ENCODE data around the gene COL18A1. TPM values are rescaled to one million over a fixed set of nuclear protein-coding genes. Genes with fewer than 3 reads are reported as not detected.

Gene COL18A1
- total and polyA plus RNA-seq, 4 donors: 97.3 to 963 (median 295) TPM

- H3K27ac ChIP-seq (ENCODE audit: low read depth in 1 of 2, low read length in 2 of 2): no peak overlapping the region
- no peaks in the 10 kb centered on the region for H3K4me1 ChIP-seq (ENCODE audit: control insufficient read depth in 1 of 2, insufficient read depth in 2 of 2, low read length in 2 of 2)
- intact Hi-C loops (cut with DNase I): no loop called here
- H3K9me3 ChIP-seq (ENCODE audit: control insufficient read depth, low read length): no peaks in the 10 kb centered on the region
- ATAC-seq (ENCODE audit: low FRiP score) (no peak), DNase-seq (no peak)
- 85 to 90% methylated on average over 5 of the region's 5 CpGs for WGBS, 2 donors
- H3K27me3 ChIP-seq (ENCODE audit: control insufficient read depth in 1 of 2, insufficient read depth in 2 of 2, low read length in 1 of 2): no peaks in the 10 kb centered on the region
- H3K36me3 ChIP-seq (ENCODE audit: control insufficient read depth in 1 of 2, insufficient read depth in 2 of 2, low read length in 1 of 2): no peaks in the 10 kb centered on the region
- no peak overlapping the region for H3K4me3 ChIP-seq (ENCODE audit: low read length in 2 of 2)
These were observed 33.3 kb upstream of the COL18A1 start for GRCh38 chr21:45371655-45372054.

GRCh38 chr21:45372732-45373355 is 32.1 kb upstream of the COL18A1 start:
- ATAC-seq (ENCODE audit: low FRiP score) (no peak), DNase-seq (peak; percentile 28 to 68)
- intact Hi-C loops (cut with DNase I): no loop called here
- no peaks in the 10 kb centered on the region for H3K4me1 ChIP-seq (ENCODE audit: control insufficient read depth in 1 of 2, insufficient read depth in 2 of 2, low read length in 2 of 2)
- no peak overlapping the region for H3K4me3 ChIP-seq (ENCODE audit: low read length in 2 of 2)
- H3K9me3 ChIP-seq (ENCODE audit: control insufficient read depth, low read length): no peaks in the 10 kb centered on the region
- no peaks in the 10 kb centered on the region for H3K27me3 ChIP-seq (ENCODE audit: control insufficient read depth in 1 of 2, insufficient read depth in 2 of 2, low read length in 1 of 2)
- WGBS, 2 donors: 92% methylated on average over 7 of the region's 7 CpGs
- no peaks in the 10 kb centered on the region for H3K36me3 ChIP-seq (ENCODE audit: control insufficient read depth in 1 of 2, insufficient read depth in 2 of 2, low read length in 1 of 2)
- H3K27ac ChIP-seq (ENCODE audit: low read depth in 1 of 2, low read length in 2 of 2): no peak overlapping the region

GRCh38 chr21:45373991-45374816 is 30.8 kb upstream of the COL18A1 start:
- Histone ChIP-seq H3K27me3 (ENCODE audit: control insufficient read depth in 1 of 2, insufficient read depth in 2 of 2, low read length in 1 of 2) (no peaks in the 10 kb centered on the region), H3K36me3 (ENCODE audit: control insufficient read depth in 1 of 2, insufficient read depth in 2 of 2, low read length in 1 of 2) (no peaks in the 10 kb centered on the region), H3K9me3 (ENCODE audit: control insufficient read depth, low read length) (no peaks in the 10 kb centered on the region), H3K4me3 (ENCODE audit: low read length in 2 of 2) (no peak overlapping the region), H3K27ac (ENCODE audit: low read depth in 1 of 2, low read length in 2 of 2) (no peak overlapping the region), H3K4me1 (ENCODE audit: control insufficient read depth in 1 of 2, insufficient read depth in 2 of 2, low read length in 2 of 2) (no peaks in the 10 kb centered on the region)
- 79 to 86% methylated on average over 15 of the region's 15 CpGs for WGBS, 2 donors
- ATAC-seq (ENCODE audit: low FRiP score) (no peak), DNase-seq (peak; percentile 36 to 72)
- intact Hi-C loops (cut with DNase I): no loop called here

GRCh38 chr21:45374826-45375455 is 30.0 kb upstream of the COL18A1 start:
- no peak overlapping the region for H3K27ac ChIP-seq (ENCODE audit: low read depth in 1 of 2, low read length in 2 of 2)
- no peaks in the 10 kb centered on the region for H3K9me3 ChIP-seq (ENCODE audit: control insufficient read depth, low read length)
- DNase-seq (peak; percentile 37 to 65), ATAC-seq (ENCODE audit: low FRiP score) (no peak)
- 83 to 88% methylated on average over 15 of the region's 15 CpGs for WGBS, 2 donors
- intact Hi-C loops (cut with DNase I): no loop called here
- H3K4me1 ChIP-seq (ENCODE audit: control insufficient read depth in 1 of 2, insufficient read depth in 2 of 2, low read length in 2 of 2): no peaks in the 10 kb centered on the region
- no peaks in the 10 kb centered on the region for H3K27me3 ChIP-seq (ENCODE audit: control insufficient read depth in 1 of 2, insufficient read depth in 2 of 2, low read length in 1 of 2)
- no peak overlapping the region for H3K4me3 ChIP-seq (ENCODE audit: low read length in 2 of 2)
- no peaks in the 10 kb centered on the region for H3K36me3 ChIP-seq (ENCODE audit: control insufficient read depth in 1 of 2, insufficient read depth in 2 of 2, low read length in 1 of 2)

- H3K27ac ChIP-seq (ENCODE audit: low read depth in 1 of 2, low read length in 2 of 2): no peak overlapping the region
- no peaks in the 10 kb centered on the region for H3K9me3 ChIP-seq (ENCODE audit: control insufficient read depth, low read length)
- no peaks in the 10 kb centered on the region for H3K36me3 ChIP-seq (ENCODE audit: control insufficient read depth in 1 of 2, insufficient read depth in 2 of 2, low read length in 1 of 2)
- H3K4me1 ChIP-seq (ENCODE audit: control insufficient read depth in 1 of 2, insufficient read depth in 2 of 2, low read length in 2 of 2): no peaks in the 10 kb centered on the region
- H3K27me3 ChIP-seq (ENCODE audit: control insufficient read depth in 1 of 2, insufficient read depth in 2 of 2, low read length in 1 of 2): no peaks in the 10 kb centered on the region
- no peak for ATAC-seq (ENCODE audit: low FRiP score)
- intact Hi-C loops (cut with DNase I): no loop called here
- 86 to 93% methylated on average over 7 of the region's 7 CpGs for WGBS, 2 donors
- peak; percentile 12 to 76 for DNase-seq
- H3K4me3 ChIP-seq (ENCODE audit: low read length in 2 of 2): no peak overlapping the region
These were observed 28.3 kb upstream of the COL18A1 start for GRCh38 chr21:45376459-45377324.

GRCh38 chr21:45377325-45377709 is 27.6 kb upstream of the COL18A1 start:
- Histone ChIP-seq H3K4me1 (ENCODE audit: control insufficient read depth in 1 of 2, insufficient read depth in 2 of 2, low read length in 2 of 2) (no peaks in the 10 kb centered on the region), H3K4me3 (ENCODE audit: low read length in 2 of 2) (no peak overlapping the region), H3K27me3 (ENCODE audit: control insufficient read depth in 1 of 2, insufficient read depth in 2 of 2, low read length in 1 of 2) (no peaks in the 10 kb centered on the region), H3K27ac (ENCODE audit: low read depth in 1 of 2, low read length in 2 of 2) (no peak overlapping the region), H3K36me3 (ENCODE audit: control insufficient read depth in 1 of 2, insufficient read depth in 2 of 2, low read length in 1 of 2) (no peaks in the 10 kb centered on the region), H3K9me3 (ENCODE audit: control insufficient read depth, low read length) (no peaks in the 10 kb centered on the region)
- WGBS, 2 donors: 77 to 94% methylated on average over 5 of the region's 5 CpGs
- no peak for DNase-seq
- intact Hi-C loops (cut with DNase I): no loop called here
- ATAC-seq (ENCODE audit: low FRiP score): no peak

GRCh38 chr21:45377866-45378257 is 27.1 kb upstream of the COL18A1 start:
- WGBS, 2 donors: 80 to 82% methylated on average over 5 of the region's 5 CpGs
- Histone ChIP-seq H3K4me1 (ENCODE audit: control insufficient read depth in 1 of 2, insufficient read depth in 2 of 2, low read length in 2 of 2) (no peaks in the 10 kb centered on the region), H3K27ac (ENCODE audit: low read depth in 1 of 2, low read length in 2 of 2) (no peak overlapping the region), H3K27me3 (ENCODE audit: control insufficient read depth in 1 of 2, insufficient read depth in 2 of 2, low read length in 1 of 2) (no peaks in the 10 kb centered on the region), H3K4me3 (ENCODE audit: low read length in 2 of 2) (no peak overlapping the region), H3K9me3 (ENCODE audit: control insufficient read depth, low read length) (no peaks in the 10 kb centered on the region), H3K36me3 (ENCODE audit: control insufficient read depth in 1 of 2, insufficient read depth in 2 of 2, low read length in 1 of 2) (no peaks in the 10 kb centered on the region)
- intact Hi-C loops (cut with DNase I): no loop called here
- DNase-seq (peak in 1 of 2 donors; percentile 14), ATAC-seq (ENCODE audit: low FRiP score) (no peak)

- Histone ChIP-seq H3K36me3 (ENCODE audit: control insufficient read depth in 1 of 2, insufficient read depth in 2 of 2, low read length in 1 of 2) (no peaks in the 10 kb centered on the region), H3K4me3 (ENCODE audit: low read length in 2 of 2) (no peak overlapping the region), H3K9me3 (ENCODE audit: control insufficient read depth, low read length) (no peaks in the 10 kb centered on the region), H3K4me1 (ENCODE audit: control insufficient read depth in 1 of 2, insufficient read depth in 2 of 2, low read length in 2 of 2) (no peaks in the 10 kb centered on the region), H3K27me3 (ENCODE audit: control insufficient read depth in 1 of 2, insufficient read depth in 2 of 2, low read length in 1 of 2) (no peaks in the 10 kb centered on the region), H3K27ac (ENCODE audit: low read depth in 1 of 2, low read length in 2 of 2) (no peak overlapping the region)
- intact Hi-C loops (cut with DNase I): no loop called here
- DNase-seq: peak; percentile 32 to 62
- WGBS, 2 donors: 67 to 76% methylated on average over 13 of the region's 13 CpGs
- ATAC-seq (ENCODE audit: low FRiP score): no peak
These were observed 26.6 kb upstream of the COL18A1 start for GRCh38 chr21:45378258-45378966.
